Transverse colon (tissue), 4 donors: Measurements from ENCODE around the gene CWH43. TPM values are rescaled to one million over a fixed set of nuclear protein-coding genes. Genes with fewer than 3 reads are reported as not detected.

Experiments
- DNase-seq: peaks from one replicate; pipeline ENCODE4 v3.0.0-alpha.2; 2019
- H3K27ac ChIP-seq, 4 donors: fragments of 200-600 bp; sonication (generic); 2 replicates each; pipeline ENCODE4 v1.5.1; 2016 to 2018; ENCODE audit warnings: inconsistent platforms in 4 of 4
- H3K27me3 ChIP-seq: fragments of 200-600 bp; sonication (generic); 2 replicates; pipeline ENCODE4 v1.5.1; 2017; ENCODE audit warnings: inconsistent platforms
- H3K36me3 ChIP-seq, 4 donors: fragments of 200-600 bp; sonication (generic); 2 replicates each; pipeline ENCODE4 v1.5.1; 2017 to 2019; ENCODE audit warnings: inconsistent platforms in 4 of 4
- H3K4me1 ChIP-seq, 4 donors: fragments of 200-600 bp; sonication (generic); 2 replicates each; pipeline ENCODE4 v1.5.1; 2017 to 2020; ENCODE audit warnings: inconsistent platforms in 4 of 4
- H3K4me3 ChIP-seq, 4 donors: fragments of 200-600 bp; sonication (generic); 1 replicate in 1 of 4; 2 replicates in 3 of 4; pipeline versions ENCODE4 v1.5.1 to v1.6.1; 2017 to 2019; ENCODE audit warnings: inconsistent platforms in 4 of 4
- H3K9me3 ChIP-seq, 2 donors: fragments of 200-600 bp; sonication (generic); 2 replicates each; pipeline ENCODE4 v1.5.1; 2017 to 2019; ENCODE audit warnings: inconsistent platforms in 2 of 2
- CTCF ChIP-seq, 5 experiments: fragments of 200-600 bp in 3 of 5; fragments of 450-650 bp in 2 of 5; sonication (generic) in 3 of 5; IDR thresholded peaks; 1 replicate in 2 of 5; 2 replicates in 3 of 5; pipeline ENCODE4 v1.5.1; 2016 to 2017; ENCODE audit warnings: antibody characterized with exemption in 5 of 5, inconsistent platforms in 3 of 5, mild to moderate bottlenecking in 2 of 5, moderate library complexity in 1 of 5
- EP300 ChIP-seq: sonication (generic); formaldehyde crosslinking; IDR thresholded peaks from one replicate; pipeline ENCODE4 v1.6.1; 2017; ENCODE audit warnings: antibody characterized with exemption, low read depth
- POLR2A ChIP-seq: fragments of 450-650 bp; IDR thresholded peaks from one replicate; pipeline ENCODE4 v1.6.1; 2016; ENCODE audit warnings: antibody characterized with exemption, mild to moderate bottlenecking, moderate library complexity
- POLR2AphosphoS5 ChIP-seq, 3 donors: sonication (generic); formaldehyde crosslinking; IDR thresholded peaks; one replicate each; pipeline ENCODE4 v1.6.1; 2016; ENCODE audit warnings: antibody characterized with exemption in 3 of 3
- WGBS, 2 donors: methylation state at CpG; one replicate each; pipeline ENCODE4 v1.1.5; 2018; ENCODE audit warnings: low coverage in 1 of 2; 5-methylcytosine and 5-hydroxymethylcytosine counted together
- in situ Hi-C, 4 donors: fragments of 200-750 bp; cut with MboI; loops; one replicate each; pipeline versions ENCODE4 v1.15.0 to v1.15.1; 2017; ENCODE audit warnings: low sequenced_read_pairs in 3 of 4, low pct_ligation_motif_present in 1 of 4, low pct_unique_long_range_greater_than_20kb in 1 of 4
- intact Hi-C: fragments of 100-400 bp; cut with DNase I; formaldehyde crosslinking; loops from one replicate; pipeline ENCODE4 v1.15.1; 2023; ENCODE audit warnings: low total_unique reads
- total RNA-seq, 4 donors: library from RNA; depleted of rRNA; stranded (reverse); fragments of >200 nt; gene quantifications; one replicate each; pipeline ENCODE4 v1.1.0, GENCODE V29; 2016

CWH43 gene
- total RNA-seq, 4 donors from 2014 or later: 13.5 to 43.3 (median 34.8) TPM

- TF ChIP-seq EP300 (no peak), POLR2A (no peak), POLR2AphosphoS5 (IDR thresholded peaks at IDR 0.05) (no peak), CTCF (IDR thresholded peaks at IDR 0.05) (no peak)
- Histone ChIP-seq H3K9me3 (no peaks in the 10 kb centered on the region), H3K4me1 (peaks cover 0 to 22% (median 17%) of the 10 kb centered on the region in 4 donors), H3K27ac (peak overlapping the region; percentile 76 to 84 (median 78)), H3K36me3 (no peaks in the 10 kb centered on the region), H3K4me3 (peak overlapping the region in 3 of 4 donors; percentile 27 to 57 (median 44)), H3K27me3 (peaks cover 21% of the 10 kb centered on the region)
- DNase-seq: peak; percentile 37
- in situ Hi-C loops (no loop called here), intact Hi-C loops (no loop called here)
- 17 to 37% methylated on average over 1 to 26 of the region's 27 CpGs for WGBS, 2 donors
These were observed 634 bp downstream of the CWH43 start for GRCh38 chr4:48986654-48987164.

GRCh38 chr4:48989461-48990203 lies 3.6 kb downstream of the CWH43 start:
- no peak for DNase-seq
- 70% methylated on average over 5 of the region's 5 CpGs; no CpG with 5 or more reads in 1 of the 2 donors for WGBS, 2 donors
- intact Hi-C loops: no loop called here

GRCh38 chr4:48991357-48991756 lies 5.3 kb downstream of the CWH43 start:
- Histone ChIP-seq H3K9me3 (no peaks in the 10 kb centered on the region), H3K27ac (no peak overlapping the region), H3K4me3 (no peak overlapping the region), H3K36me3 (no peaks in the 10 kb centered on the region), H3K4me1 (peaks cover 0 to 15% (median 11%) of the 10 kb centered on the region in 4 donors), H3K27me3 (peaks cover 6% of the 10 kb centered on the region)
- no peak for TF ChIP-seq POLR2A
- no peak for DNase-seq
- in situ Hi-C loops: no loop called here
- 60 to 83% methylated on average over 1 to 3 of the region's 3 CpGs for WGBS, 2 donors
- intact Hi-C loops: no loop called here

More at GRCh38 chr4:48989461-48990203, 3.6 kb downstream of the CWH43 start:
- TF ChIP-seq EP300 (no peak), CTCF (IDR thresholded peaks at IDR 0.05) (no peak), POLR2AphosphoS5 (IDR thresholded peaks at IDR 0.05) (no peak), POLR2A (no peak)
- Histone ChIP-seq H3K27me3 (peaks cover 21% of the 10 kb centered on the region), H3K9me3 (no peaks in the 10 kb centered on the region), H3K4me1 (peaks cover 0 to 22% (median 17%) of the 10 kb centered on the region in 4 donors), H3K4me3 (no peak overlapping the region), H3K36me3 (no peaks in the 10 kb centered on the region), H3K27ac (peak overlapping the region in 3 of 4 donors; percentile 11 to 45 (median 31))
- in situ Hi-C loops: no loop called here

GRCh38 chr4:48997962-48998361 lies 11.9 kb downstream of the CWH43 start:
- intact Hi-C loops: no loop called here
- Histone ChIP-seq H3K27me3 (no peaks in the 10 kb centered on the region), H3K9me3 (no peaks in the 10 kb centered on the region), H3K27ac (no peak overlapping the region), H3K36me3 (no peaks in the 10 kb centered on the region), H3K4me3 (no peak overlapping the region), H3K4me1 (no peaks in the 10 kb centered on the region)
- TF ChIP-seq POLR2AphosphoS5 (IDR thresholded peaks at IDR 0.05) (no peak), EP300 (no peak), CTCF (IDR thresholded peaks at IDR 0.05) (no peak), POLR2A (no peak)
- WGBS, 2 donors: 78 to 82% methylated on average over 3 of the region's 3 CpGs
- DNase-seq: no peak
- in situ Hi-C loops: no loop called here
